Stimulated activated CD4-positive, alpha-beta T cell treated with anti-CD3 and anti-CD28 coated beads, Interleukin-2, amount 100 ng/mL, for 48 hours (primary cell): ENCODE data around the gene MARCHF3.
"Not testable (repeated sequence)": the region's sequence is repeated elsewhere in the genome, so short reads cannot be mapped to it uniquely, and the experiment has no call there.

Source experiments
- DNase-seq, 2 donors: peaks; one replicate each; pipeline ENCODE4 v3.0.0-alpha.2; 2020

MARCHF3 gene

GRCh38 chr5:126948011-126948355 is 82.4 kb downstream of the MARCHF3 start:
- DNase-seq: no peak

- DNase-seq: no peak
Measured at GRCh38 chr5:126947146-126948010, 83.0 kb downstream of the MARCHF3 start.

- DNase-seq: not testable (repeated sequence)
Measured at GRCh38 chr5:126942908-126943307, 87.5 kb downstream of the MARCHF3 start.

GRCh38 chr5:126941403-126941802 is 89.0 kb downstream of the MARCHF3 start:
- no peak for DNase-seq

GRCh38 chr5:126939887-126940286 is 90.5 kb downstream of the MARCHF3 start:
- DNase-seq: no peak

- no peak for DNase-seq
Measured at GRCh38 chr5:126938466-126938865, 91.9 kb downstream of the MARCHF3 start.

- DNase-seq: no peak
Measured at GRCh38 chr5:126937771-126938170, 92.6 kb downstream of the MARCHF3 start.

GRCh38 chr5:126936775-126937418 is 93.5 kb downstream of the MARCHF3 start:
- DNase-seq: no peak

GRCh38 chr5:126931963-126932660 is 98.2 kb downstream of the MARCHF3 start:
- no peak for DNase-seq

- no peak for DNase-seq
Measured at GRCh38 chr5:126928041-126928440, 102.3 kb downstream of the MARCHF3 start.

GRCh38 chr5:126927429-126927828 is 102.9 kb downstream of the MARCHF3 start:
- no peak for DNase-seq

GRCh38 chr5:126926187-126926586 is 104.2 kb downstream of the MARCHF3 start:
- DNase-seq: no peak

GRCh38 chr5:126925482-126925881 is 104.9 kb downstream of the MARCHF3 start:
- no peak for DNase-seq

GRCh38 chr5:126924331-126925033 is 105.9 kb downstream of the MARCHF3 start:
- DNase-seq: no peak

GRCh38 chr5:126921241-126922091 is 108.9 kb downstream of the MARCHF3 start:
- no peak for DNase-seq

- DNase-seq: no peak
Measured at GRCh38 chr5:126920291-126920690, 110.1 kb downstream of the MARCHF3 start.

GRCh38 chr5:126919566-126919965 is 110.8 kb downstream of the MARCHF3 start:
- DNase-seq: no peak

- no peak for DNase-seq
Measured at GRCh38 chr5:126918615-126918957, 111.8 kb downstream of the MARCHF3 start.

GRCh38 chr5:126917918-126918614 is 112.3 kb downstream of the MARCHF3 start:
- no peak for DNase-seq

GRCh38 chr5:126915496-126915895 is 114.9 kb downstream of the MARCHF3 start:
- no peak for DNase-seq

GRCh38 chr5:126914801-126915436 is 115.4 kb downstream of the MARCHF3 start:
- DNase-seq: no peak
